B cell (primary cell): Measurements from ENCODE around the gene NFYC. TPM values are rescaled to one million over a fixed set of nuclear protein-coding genes. Genes with fewer than 3 reads are reported as not detected.
"Not testable (repeated sequence)": the region's sequence is repeated elsewhere in the genome, so short reads cannot be mapped to it uniquely, and the experiment has no call there.

Source experiments
- ATAC-seq: fragments of 200-7000 bp; cut with Tn5 transposase; one replicate; pipeline ENCODE4 v1.10.0; 2021; ENCODE audit warnings: low read depth, mild to moderate bottlenecking, moderate number of reproducible peaks, moderate library complexity
- CTCF ChIA-PET: fragments of 350-600 bp; sonication (Branson Sonifier 250); formaldehyde crosslinking; loops from one replicate; lab custom pipeline; 2021; ENCODE audit warnings: antibody characterized with exemption, inconsistent platforms; lab: Charles Lee
- POLR2A ChIA-PET: fragments of 350-600 bp; sonication (Branson Sonifier 250); formaldehyde crosslinking; loops from one replicate; lab custom pipeline; 2021; ENCODE audit warnings: antibody characterized with exemption; lab: Charles Lee
- DNase-seq: peaks from one replicate; pipeline ENCODE4 v3.0.0; 2013
- H2AFZ ChIP-seq: 2 replicates; pipeline ENCODE4 v1.6.1; 2012; ENCODE audit warnings: mild to moderate bottlenecking, low read depth, low read length; ENCODE audit not compliant: insufficient read depth, poor library complexity, severe bottlenecking
- H3K27ac ChIP-seq, 2 donors: 1 replicate in 1 of 2; 2 replicates in 1 of 2; pipeline ENCODE4 v1.5.1; 2012 to 2013; ENCODE audit warnings: low read length in 2 of 2, mild to moderate bottlenecking in 2 of 2, moderate library complexity in 1 of 2
- H3K27me3 ChIP-seq, 4 experiments: fragments of 200-600 bp in 1 of 4; sonication (generic) in 1 of 4; replicated peaks in 1 of 4; 1 replicate in 2 of 4; 2 replicates in 2 of 4; pipeline versions ENCODE4 v1.6.1 to v1.7.0; 2013 to 2016; ENCODE audit warnings: low read length in 3 of 4, mild to moderate bottlenecking in 2 of 4, mixed read lengths in 1 of 4, moderate library complexity in 1 of 4; ENCODE audit not compliant: insufficient read depth in 4 of 4, control insufficient read depth in 3 of 4; ENCODE audit errors: control extremely low read depth in 1 of 4
- H3K36me3 ChIP-seq, 2 experiments: replicated peaks in 1 of 2; 1 replicate in 1 of 2; 2 replicates in 1 of 2; pipeline versions ENCODE4 v1.6.1 to v1.7.1; 2013; ENCODE audit warnings: low read length in 1 of 2; ENCODE audit not compliant: insufficient read depth in 2 of 2, control insufficient read depth in 1 of 2; ENCODE audit errors: control extremely low read depth in 1 of 2, extremely low read depth in 1 of 2
- H3K4me1 ChIP-seq, 2 donors: fragments of 200-600 bp in 1 of 2; sonication (generic) in 1 of 2; 1 replicate in 1 of 2; 2 replicates in 1 of 2; pipeline versions ENCODE4 v1.5.1 to v1.6.1; 2013 to 2017; ENCODE audit warnings: low read length in 2 of 2; ENCODE audit not compliant: control insufficient read depth in 2 of 2, insufficient read depth in 2 of 2
- H3K4me2 ChIP-seq: replicated peaks from 2 replicates; pipeline ENCODE3; 2012; ENCODE audit warnings: mild to moderate bottlenecking, low read depth, low read length; ENCODE audit not compliant: poor library complexity, severe bottlenecking
- H3K4me3 ChIP-seq, 5 experiments: fragments of 200-600 bp in 1 of 5; sonication (generic) in 1 of 5; 1 replicate in 3 of 5; 2 replicates in 2 of 5; pipeline versions ENCODE4 v1.5.1 to v1.7.0; 2011 to 2016; ENCODE audit warnings: low read length in 4 of 5, mild to moderate bottlenecking in 4 of 5, low read depth in 2 of 5, control low read depth in 1 of 5, moderate library complexity in 1 of 5; ENCODE audit not compliant: insufficient read depth in 1 of 5; ENCODE audit errors: control extremely low read depth in 1 of 5, extremely low read depth in 1 of 5
- H3K79me2 ChIP-seq: fragments of 200-600 bp; sonication (generic); one replicate; pipeline ENCODE4 v1.6.0; 2016; ENCODE audit warnings: low read length; ENCODE audit not compliant: control insufficient read depth, insufficient read depth
- H3K9ac ChIP-seq: fragments of 200-600 bp; sonication (generic); 2 replicates; pipeline ENCODE4 v1.6.1; 2017; ENCODE audit warnings: mild to moderate bottlenecking, low read length, moderate library complexity
- H3K9me3 ChIP-seq, 3 donors: one replicate each; pipeline versions ENCODE4 v1.6.1 to v1.7.1; 2013; ENCODE audit warnings: low read length in 2 of 3; ENCODE audit not compliant: control insufficient read depth in 2 of 3, insufficient read depth in 1 of 3; ENCODE audit errors: control extremely low read depth in 1 of 3
- H4K20me1 ChIP-seq: 2 replicates; pipeline ENCODE4 v1.6.0; 2012; ENCODE audit warnings: mild to moderate bottlenecking, low read length; ENCODE audit not compliant: insufficient read depth, control insufficient read depth, poor library complexity, severe bottlenecking
- H3K27ac Mint-ChIP-seq: one replicate; pipeline ENCODE4 v1.8.0; 2021; ENCODE audit warnings: mixed read lengths
- H3K27me3 Mint-ChIP-seq: one replicate; pipeline ENCODE4 v1.8.0; 2021; ENCODE audit warnings: mixed read lengths
- H3K4me1 Mint-ChIP-seq: one replicate; pipeline ENCODE4 v1.8.0; 2021; ENCODE audit warnings: mixed read lengths
- H3K4me3 Mint-ChIP-seq: one replicate; pipeline ENCODE4 v1.8.0; 2021; ENCODE audit warnings: mixed read lengths
- H3K9me3 Mint-ChIP-seq: one replicate; pipeline ENCODE4 v1.8.0; 2022; ENCODE audit warnings: mixed read lengths; ENCODE audit not compliant: insufficient read depth
- WGBS: methylation state at CpG from one replicate; pipeline ENCODE4 v1.1.5; 2013; ENCODE audit warnings: missing lambda C conversion rate; ENCODE audit not compliant: insufficient coverage; 5-methylcytosine and 5-hydroxymethylcytosine counted together
- intact Hi-C: fragments of 100-400 bp; cut with micrococcal nuclease; formaldehyde crosslinking; loops from one replicate; pipeline ENCODE4 v1.10.0; 2022
- polyA plus RNA-seq: library from polyadenylated mRNA; depleted of rRNA; stranded (reverse); fragments of >200 nt; gene quantifications from 2 replicates; pipeline ENCODE4 v1.2.3, GENCODE V29; 2012
- total RNA-seq, 2 donors: library from RNA; stranded (reverse); fragments of 120-200 nt in 1 of 2; gene quantifications; 1 replicate in 1 of 2; 2 replicates in 1 of 2; pipeline versions ENCODE4 v1.2.3 to v1.2.4, GENCODE V29; 2013 to 2022

NFYC gene
- total and polyA plus RNA-seq, 2 donors (not counting 1 experiment from before 2014, with no cell fraction given), result 88.7 to 123 TPM

DNA sequence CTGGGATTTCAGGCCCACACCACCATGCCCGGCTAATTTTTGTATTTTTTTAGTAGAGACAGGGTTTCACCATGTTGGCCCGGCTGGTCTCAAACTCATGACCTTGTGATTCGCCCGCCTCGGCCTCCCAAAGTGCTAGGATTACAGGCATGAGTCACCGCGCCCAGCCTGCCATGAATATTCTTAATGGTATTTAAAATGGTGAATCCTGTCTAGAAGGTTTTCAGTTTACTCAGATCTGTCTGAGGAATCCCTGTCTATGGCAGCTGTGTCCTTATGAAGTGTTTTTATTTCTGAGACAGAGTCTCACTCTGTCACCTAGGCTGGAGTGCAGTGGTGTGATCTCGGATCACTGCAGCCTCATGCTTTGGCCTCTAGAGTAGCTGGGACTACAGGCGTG, 36.2 kb downstream of the NFYC start:
- H3K4me3 Mint-ChIP-seq, H3K27me3 ChIP-seq, POLR2A ChIA-PET, H3K9me3 Mint-ChIP-seq, H2AFZ ChIP-seq, H3K27me3 Mint-ChIP-seq, intact Hi-C loops, H3K27ac ChIP-seq, H3K4me1 ChIP-seq, H3K9me3 ChIP-seq, H3K9ac ChIP-seq, ATAC-seq, H3K4me3 ChIP-seq, H3K4me2 ChIP-seq, H3K27ac Mint-ChIP-seq, CTCF ChIA-PET, DNase-seq: not testable (repeated sequence)
- H4K20me1 ChIP-seq, result peaks cover 60% of the 10 kb centered on the region
- peaks cover 52% of the 10 kb centered on the region for H3K4me1 Mint-ChIP-seq
- 96% methylated on average over 7 of the region's 9 CpGs for WGBS
- H3K36me3 ChIP-seq, result peaks cover 10 to 19% of the 10 kb centered on the region in 2 experiments
- peaks cover 100% of the 10 kb centered on the region for H3K79me2 ChIP-seq

DNA sequence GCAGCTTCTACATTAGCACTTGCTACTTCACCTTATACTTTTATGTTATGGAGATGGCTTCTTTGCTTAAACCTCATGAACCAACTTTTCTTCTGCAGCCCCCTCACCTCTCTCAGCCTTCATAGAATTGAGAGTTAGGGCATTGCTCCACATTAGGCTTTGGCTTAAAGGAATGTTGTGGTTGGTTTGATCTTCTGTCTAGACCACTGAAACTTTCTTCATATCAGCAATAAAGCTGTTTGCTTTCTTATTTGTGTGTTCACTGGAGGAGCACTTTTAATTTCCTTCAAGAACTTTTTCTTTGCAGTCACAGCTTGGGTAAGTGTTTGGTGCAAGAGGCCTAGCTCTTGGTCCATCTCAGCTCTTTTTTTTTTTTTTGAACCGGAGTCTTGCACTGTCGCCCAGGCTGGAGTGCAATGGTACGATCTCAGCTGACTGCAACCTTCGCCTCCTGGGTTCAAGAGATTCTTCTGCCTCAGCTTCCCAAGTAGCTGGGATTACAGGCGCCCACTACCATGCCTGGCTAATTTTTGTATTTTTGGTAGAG, 37.9 kb downstream of the NFYC start:
- WGBS, result 97% methylated on average over 5 of the region's 5 CpGs
- H3K4me3 Mint-ChIP-seq, H3K27ac Mint-ChIP-seq, H2AFZ ChIP-seq, H3K4me1 ChIP-seq, POLR2A ChIA-PET, H3K27ac ChIP-seq, ATAC-seq, H3K27me3 Mint-ChIP-seq, H3K9ac ChIP-seq, intact Hi-C loops, H3K4me3 ChIP-seq, H3K4me2 ChIP-seq, H3K9me3 Mint-ChIP-seq, DNase-seq, H3K9me3 ChIP-seq, H3K27me3 ChIP-seq: not testable (repeated sequence)
- peaks cover 98% of the 10 kb centered on the region for H3K79me2 ChIP-seq
- CTCF ChIA-PET, result interaction anchor here (0.8 to 2.3 kb wide), 3 partner anchors 11 to 45 kb away, joined by 3 to 6 read pairs (median 4); no protein-coding TSS in a partner anchor
- H3K4me1 Mint-ChIP-seq, result peaks cover 51% of the 10 kb centered on the region
- peaks cover 8 to 11% of the 10 kb centered on the region in 2 experiments for H3K36me3 ChIP-seq
- peaks cover 72% of the 10 kb centered on the region for H4K20me1 ChIP-seq
